Adipocyte (in vitro differentiated cells): ENCODE measurements around the gene CD38.
A peak's percentile ranks its signal among the peaks of the same experiment; 100 is the strongest.

Source experiments
- DNase-seq: peaks from one replicate; pipeline ENCODE4 v3.0.0-alpha.2; 2015; ENCODE audit warnings: low read depth
- H3K27me3 ChIP-seq: replicated peaks from 2 replicates; pipeline ENCODE4 v1.7.0; 2013; ENCODE audit warnings: mild to moderate bottlenecking, low read length, moderate library complexity; ENCODE audit not compliant: control insufficient read depth, insufficient read depth
- H3K36me3 ChIP-seq: 2 replicates; pipeline ENCODE4 v1.7.0; 2013; ENCODE audit warnings: low read length, mild to moderate bottlenecking, moderate library complexity; ENCODE audit not compliant: control insufficient read depth, insufficient read depth, severe bottlenecking
- H3K4me1 ChIP-seq: 2 replicates; pipeline ENCODE4 v1.7.0; 2013; ENCODE audit warnings: mild to moderate bottlenecking, low read length, moderate library complexity; ENCODE audit not compliant: control insufficient read depth, insufficient read depth
- H3K4me3 ChIP-seq: 2 replicates; pipeline ENCODE4 v1.7.0; 2013; ENCODE audit warnings: mild to moderate bottlenecking, low read length, moderate library complexity
- H3K9ac ChIP-seq: 2 replicates; pipeline ENCODE4 v1.7.0; 2013; ENCODE audit warnings: mild to moderate bottlenecking, low read length, moderate library complexity
- H3K9me3 ChIP-seq: 2 replicates; pipeline ENCODE4 v1.7.0; 2013; ENCODE audit warnings: mild to moderate bottlenecking, low read length, moderate library complexity; ENCODE audit not compliant: control insufficient read depth

Gene CD38

DNA sequence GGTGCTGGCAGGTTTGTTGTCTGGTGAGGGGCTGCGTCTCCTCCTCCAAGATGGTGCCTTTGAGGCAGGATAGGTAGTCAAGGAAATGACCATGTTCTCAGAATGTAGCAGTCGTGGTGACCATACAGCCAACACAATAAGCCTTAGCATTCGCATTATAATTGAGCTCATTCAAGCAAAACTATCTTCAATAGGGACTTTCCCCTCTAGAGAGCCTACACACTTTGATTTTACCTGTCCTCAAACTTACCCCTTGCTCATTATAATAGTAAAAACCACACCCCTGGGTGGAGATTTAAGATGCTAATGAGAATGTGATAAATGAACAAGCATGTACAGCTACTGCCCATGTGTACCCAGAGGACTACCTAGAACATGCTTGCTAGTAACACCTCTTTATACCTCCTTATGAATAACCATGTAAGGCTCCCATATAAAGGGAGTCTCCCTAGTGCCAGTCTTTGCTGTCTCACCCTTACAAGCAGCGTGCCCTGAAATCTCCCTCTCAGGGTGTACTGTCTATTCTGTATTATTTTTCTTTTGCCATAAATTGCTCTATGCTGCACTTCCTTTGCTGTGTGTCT, 112.2 kb downstream of the CD38 start:
- Histone ChIP-seq H3K9ac (no peak overlapping the region), H3K4me3 (no peak overlapping the region), H3K4me1 (peaks cover 16% of the 10 kb centered on the region), H3K36me3 (no peaks in the 10 kb centered on the region), H3K9me3 (no peaks in the 10 kb centered on the region), H3K27me3 (no peaks in the 10 kb centered on the region)
- DNase-seq = no peak

- Histone ChIP-seq H3K4me1 (peaks cover 23% of the 10 kb centered on the region), H3K4me3 (no peak overlapping the region), H3K36me3 (no peaks in the 10 kb centered on the region), H3K27me3 (no peaks in the 10 kb centered on the region), H3K9me3 (no peaks in the 10 kb centered on the region), H3K9ac (no peak overlapping the region)
- DNase-seq = no peak
These were observed 113.2 kb downstream of the CD38 start for GRCh38 chr4:15891312-15891711.

DNA sequence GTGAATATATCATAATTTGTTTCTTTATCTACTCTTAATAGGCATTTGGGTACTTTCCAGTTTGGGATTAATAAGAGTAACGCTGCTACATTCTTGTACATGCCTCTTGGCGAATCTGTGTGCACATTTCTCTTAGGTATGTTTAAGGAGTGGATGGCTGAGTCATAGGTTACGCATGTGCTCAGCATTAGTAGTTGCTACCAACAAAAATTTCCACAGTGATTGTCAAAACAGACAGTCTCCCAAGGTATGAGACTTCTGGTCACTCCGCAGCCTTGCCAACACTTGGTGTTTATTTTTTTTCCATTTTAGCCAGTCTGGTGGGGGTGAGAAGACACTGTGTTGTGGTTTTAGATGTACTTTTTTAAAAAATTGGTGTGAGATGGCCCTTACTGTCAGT, 115.8 kb downstream of the CD38 start:
- Histone ChIP-seq H3K27me3 (no peaks in the 10 kb centered on the region), H3K4me1 (peaks cover 27% of the 10 kb centered on the region)
- peak; percentile 70 for DNase-seq

GRCh38 chr4:15894393-15894792, 116.3 kb downstream of the CD38 start:
- Histone ChIP-seq H3K9me3 (no peaks in the 10 kb centered on the region), H3K4me1 (peaks cover 30% of the 10 kb centered on the region), H3K9ac (peak overlapping the region; percentile 11), H3K4me3 (no peak overlapping the region), H3K36me3 (no peaks in the 10 kb centered on the region), H3K27me3 (no peaks in the 10 kb centered on the region)
- no peak for DNase-seq

More for the DNA sequence above, 115.8 kb downstream of the CD38 start:
- no peak overlapping the region for H3K9ac ChIP-seq
- no peaks in the 10 kb centered on the region for H3K36me3 ChIP-seq
- no peaks in the 10 kb centered on the region for H3K9me3 ChIP-seq
- no peak overlapping the region for H3K4me3 ChIP-seq

- Histone ChIP-seq H3K9me3 (no peaks in the 10 kb centered on the region), H3K9ac (no peak overlapping the region), H3K4me1 (peaks cover 30% of the 10 kb centered on the region), H3K27me3 (no peaks in the 10 kb centered on the region), H3K4me3 (no peak overlapping the region), H3K36me3 (no peaks in the 10 kb centered on the region)
- DNase-seq = no peak
These were observed 117.1 kb downstream of the CD38 start for GRCh38 chr4:15894921-15895916.

DNA sequence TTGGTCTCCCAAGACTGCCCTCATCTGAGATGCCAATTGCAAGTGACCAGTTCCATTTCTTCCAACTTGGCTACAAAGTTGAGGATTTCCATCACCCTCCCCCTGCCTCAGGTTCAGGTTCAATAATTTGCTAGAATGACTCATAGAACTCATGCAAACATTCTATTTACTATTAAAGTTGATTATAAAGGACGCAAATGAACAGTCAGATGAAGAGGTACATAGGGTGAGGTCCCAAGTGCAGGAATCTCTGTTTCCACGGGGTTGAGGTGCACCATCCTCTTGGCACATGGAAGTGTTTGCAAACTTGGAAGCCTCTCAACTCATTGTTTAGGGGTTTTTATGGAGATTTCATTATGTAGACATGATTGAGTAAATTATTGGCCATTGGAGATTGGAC, 119.4 kb downstream of the CD38 start:
- no peaks in the 10 kb centered on the region for H3K27me3 ChIP-seq
- no peaks in the 10 kb centered on the region for H3K9me3 ChIP-seq
- H3K36me3 ChIP-seq = no peaks in the 10 kb centered on the region
- no peak overlapping the region for H3K9ac ChIP-seq
- no peak for DNase-seq
- H3K4me1 ChIP-seq = peaks cover 30% of the 10 kb centered on the region
- H3K4me3 ChIP-seq = no peak overlapping the region

DNA sequence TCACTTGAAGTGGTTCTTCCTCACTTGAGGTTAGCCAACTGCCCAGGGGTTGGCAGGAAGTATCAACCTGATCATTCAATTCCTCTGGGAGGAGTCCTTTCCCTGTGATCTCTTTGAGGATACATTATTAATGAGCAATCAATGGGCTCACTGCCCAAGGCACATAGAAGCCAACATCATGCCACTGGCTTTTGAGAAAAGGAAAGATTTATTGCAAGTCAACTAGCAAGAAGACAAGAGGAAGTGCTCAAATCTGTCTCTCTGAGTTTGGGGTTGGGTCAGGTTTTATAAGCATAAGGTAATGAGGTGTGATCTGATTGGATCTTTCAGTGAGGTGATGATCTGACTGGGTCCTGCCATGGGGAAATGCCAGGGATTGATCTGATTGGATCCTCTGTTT, 120.8 kb downstream of the CD38 start:
- Histone ChIP-seq H3K4me3 (no peak overlapping the region), H3K9ac (no peak overlapping the region), H3K4me1 (peaks cover 27% of the 10 kb centered on the region), H3K9me3 (no peaks in the 10 kb centered on the region), H3K36me3 (no peaks in the 10 kb centered on the region), H3K27me3 (no peaks in the 10 kb centered on the region)
- DNase-seq = no peak

DNA sequence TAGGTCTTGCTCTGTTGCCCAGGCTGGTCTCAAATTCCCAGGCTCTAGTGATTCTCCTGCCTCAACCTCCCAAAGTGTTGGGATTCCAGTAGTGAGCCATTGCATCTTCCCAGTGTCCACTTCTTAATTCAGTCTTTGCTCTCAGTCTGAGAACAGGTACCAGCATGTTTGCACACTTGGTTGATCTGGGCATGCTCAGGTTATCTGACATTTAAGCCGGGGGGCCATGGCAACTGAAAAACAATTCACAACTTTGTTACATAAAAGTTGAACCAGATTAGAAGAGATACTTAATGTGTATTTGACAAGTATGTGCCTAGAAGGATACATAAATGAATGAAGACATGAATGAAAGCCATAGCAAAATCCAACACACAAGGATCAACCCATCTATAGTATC, 121.4 kb downstream of the CD38 start:
- H3K36me3 ChIP-seq = no peaks in the 10 kb centered on the region
- no peak overlapping the region for H3K9ac ChIP-seq
- H3K9me3 ChIP-seq = peaks cover 2% of the 10 kb centered on the region
- no peak overlapping the region for H3K4me3 ChIP-seq
- H3K4me1 ChIP-seq = peaks cover 21% of the 10 kb centered on the region
- no peaks in the 10 kb centered on the region for H3K27me3 ChIP-seq
- DNase-seq = no peak

GRCh38 chr4:15901007-15901406, 122.9 kb downstream of the CD38 start:
- H3K36me3 ChIP-seq = no peaks in the 10 kb centered on the region
- no peak overlapping the region for H3K9ac ChIP-seq
- DNase-seq = no peak
- H3K4me1 ChIP-seq = peaks cover 8% of the 10 kb centered on the region
- no peaks in the 10 kb centered on the region for H3K27me3 ChIP-seq
- peaks cover 8% of the 10 kb centered on the region for H3K9me3 ChIP-seq
- no peak overlapping the region for H3K4me3 ChIP-seq

- Histone ChIP-seq H3K4me3 (no peak overlapping the region), H3K4me1 (peaks cover 8% of the 10 kb centered on the region), H3K27me3 (no peaks in the 10 kb centered on the region), H3K36me3 (no peaks in the 10 kb centered on the region), H3K9me3 (peaks cover 8% of the 10 kb centered on the region), H3K9ac (no peak overlapping the region)
- no peak for DNase-seq
These were observed 123.9 kb downstream of the CD38 start for GRCh38 chr4:15901998-15902397.

- no peak overlapping the region for H3K4me3 ChIP-seq
- H3K4me1 ChIP-seq = peaks cover 8% of the 10 kb centered on the region
- no peaks in the 10 kb centered on the region for H3K27me3 ChIP-seq
- H3K9me3 ChIP-seq = peaks cover 8% of the 10 kb centered on the region
- no peak overlapping the region for H3K9ac ChIP-seq
- no peak for DNase-seq
- H3K36me3 ChIP-seq = no peaks in the 10 kb centered on the region
These were observed 124.6 kb downstream of the CD38 start for GRCh38 chr4:15902746-15903145.
